ENCODE results near the gene SLC41A2.
"Not testable (repeated sequence)": the region's sequence is repeated elsewhere in the genome, so short reads cannot be mapped to it uniquely, and the experiment has no call there.

Gene SLC41A2

GRCh38 chr12:104958001-104958804 is at the start of gene SLC41A2:
Gene SLC41A2, minus strand, starts transcription at chr12:104958290. Its CDS starts 29,763 bp downstream, at chr12:104928527.
- peak; percentile 74 for DNase-seq

GRCh38 chr12:105001476-105001875 is 43.4 kb upstream of the SLC41A2 start:
- DNase-seq = no peak

GRCh38 chr12:104999347-104999685 is 41.2 kb upstream of the SLC41A2 start:
- no peak for DNase-seq

GRCh38 chr12:104998423-104999346 is 40.6 kb upstream of the SLC41A2 start:
- no peak for DNase-seq

- DNase-seq = no peak
Observed at GRCh38 chr12:104997541-104997940, 39.5 kb upstream of the SLC41A2 start.

- no peak for DNase-seq
Observed at GRCh38 chr12:104994336-104994735, 36.2 kb upstream of the SLC41A2 start.

GRCh38 chr12:104991565-104992128 is 33.6 kb upstream of the SLC41A2 start:
- no peak for DNase-seq

- DNase-seq = no peak
Observed at GRCh38 chr12:104990950-104991349, 32.9 kb upstream of the SLC41A2 start.

GRCh38 chr12:104986022-104986941 is 28.2 kb upstream of the SLC41A2 start, which contains the start of gene NOPCHAP1:
Gene NOPCHAP1, plus strand, starts transcription at chr12:104986316. Its CDS starts 37 bp downstream, at chr12:104986353.
- DNase-seq = peak; percentile 84

- DNase-seq = no peak
Observed at GRCh38 chr12:104985206-104985605, 27.1 kb upstream of the SLC41A2 start.

GRCh38 chr12:104977688-104978087 is 19.6 kb upstream of the SLC41A2 start:
- not testable (repeated sequence) for DNase-seq

- DNase-seq = no peak
Observed at GRCh38 chr12:104976703-104977102, 18.6 kb upstream of the SLC41A2 start.

GRCh38 chr12:104975587-104976343 is 17.7 kb upstream of the SLC41A2 start:
- DNase-seq = no peak

- no peak for DNase-seq
Observed at GRCh38 chr12:104974626-104975290, 16.7 kb upstream of the SLC41A2 start.

GRCh38 chr12:104973250-104973649 is 15.2 kb upstream of the SLC41A2 start:
- DNase-seq = no peak

- DNase-seq = no peak
Observed at GRCh38 chr12:104971306-104971705, 13.2 kb upstream of the SLC41A2 start.

GRCh38 chr12:104969343-104969742 is 11.3 kb upstream of the SLC41A2 start:
- DNase-seq = no peak

- no peak for DNase-seq
Observed at GRCh38 chr12:104966677-104967076, 8.6 kb upstream of the SLC41A2 start.

- no peak for DNase-seq
Observed at GRCh38 chr12:104964856-104965205, 6.7 kb upstream of the SLC41A2 start.

GRCh38 chr12:104964167-104964855 is 6.2 kb upstream of the SLC41A2 start:
- no peak for DNase-seq
